Measurements from ENCODE around the gene PLCB3.

GRCh38 chr11:64251753-64252002 lies 348 bp downstream of the PLCB3 start:
- TF ChIP-seq CTCF (IDR thresholded peaks at IDR 0.05) = no peak
- TF ChIP-seq POLR2AphosphoS5 (IDR thresholded peaks at IDR 0.05; ENCODE audit: low read depth, low read length) = no peak

All from Panc1 (cell line).